IPS DF 6.9 (cell line): ENCODE data around the gene POU3F3.

ENCODE experiments used
- DNase-seq: peaks from one replicate; pipeline ENCODE4 v3.0.0-alpha.2; 2013; ENCODE audit warnings: low read depth, low spot score
- H3K27ac ChIP-seq: one replicate; pipeline ENCODE4 v1.5.1; 2013; ENCODE audit warnings: low read length, control low read depth
- H3K27me3 ChIP-seq: 2 replicates; pipeline ENCODE4 v1.6.1; 2013; ENCODE audit warnings: mild to moderate bottlenecking, low read length; ENCODE audit not compliant: control insufficient read depth, insufficient read depth
- H3K36me3 ChIP-seq: 2 replicates; pipeline ENCODE4 v1.6.1; 2013; ENCODE audit warnings: low read length; ENCODE audit not compliant: control insufficient read depth, insufficient read depth
- H3K4me1 ChIP-seq: 2 replicates; pipeline ENCODE4 v1.6.1; 2013; ENCODE audit warnings: low read length; ENCODE audit not compliant: control insufficient read depth, insufficient read depth
- H3K4me3 ChIP-seq: 2 replicates; pipeline ENCODE4 v1.5.1; 2013; ENCODE audit warnings: mild to moderate bottlenecking, low read length
- H3K9me3 ChIP-seq: 2 replicates; pipeline ENCODE4 v1.6.1; 2013; ENCODE audit warnings: low read length, inconsistent platforms; ENCODE audit not compliant: control insufficient read depth, insufficient read depth
- WGBS: extraction: QIAGEN DNeasy Blood & Tissue Kit; methylation state at CpG from one replicate; pipeline ENCODE4 v1.1.7; 2013; ENCODE audit warnings: mixed read lengths, missing lambda C conversion rate; ENCODE audit not compliant: insufficient read length, insufficient coverage; 5-methylcytosine and 5-hydroxymethylcytosine counted together

Gene POU3F3

GRCh38 chr2:104861351-104862057 is 7.6 kb downstream of the POU3F3 start:
- Histone ChIP-seq H3K27me3 (peaks cover 74% of the 10 kb centered on the region), H3K4me3 (peak overlapping the region; percentile 89; the same call in 1 of the 2 replicates), H3K27ac (no peak overlapping the region), H3K9me3 (no peaks in the 10 kb centered on the region), H3K4me1 (peaks cover 3% of the 10 kb centered on the region), H3K36me3 (no peaks in the 10 kb centered on the region)
- no CpG with 5 or more reads among the region's 11 CpGs for WGBS
- no peak for DNase-seq

GRCh38 chr2:104862058-104862941 is 8.4 kb downstream of the POU3F3 start:
- Histone ChIP-seq H3K27me3 (peaks cover 76% of the 10 kb centered on the region), H3K4me3 (peak overlapping the region; percentile 89; the same call in 1 of the 2 replicates), H3K4me1 (peaks cover 9% of the 10 kb centered on the region), H3K36me3 (no peaks in the 10 kb centered on the region), H3K9me3 (no peaks in the 10 kb centered on the region), H3K27ac (no peak overlapping the region)
- no CpG with 5 or more reads among the region's 60 CpGs for WGBS
- DNase-seq, result no peak

DNA sequence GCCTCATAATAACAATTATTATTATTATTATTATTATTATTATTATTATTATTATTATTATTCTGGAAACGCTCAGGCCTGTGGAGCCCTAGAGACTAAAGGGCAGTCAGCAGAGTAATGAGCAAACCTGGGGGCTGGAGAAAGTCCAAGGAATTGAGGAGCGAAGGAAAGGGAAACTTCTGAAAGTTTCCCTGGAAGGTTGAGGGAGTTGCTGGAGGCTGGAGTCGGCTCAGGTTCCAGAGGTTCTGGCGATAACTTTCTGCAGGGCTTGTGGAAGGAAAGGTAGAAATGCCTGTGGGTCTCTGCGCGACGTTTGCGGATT is 9.2 kb downstream of the POU3F3 start:
- Histone ChIP-seq H3K27me3 (peaks cover 76% of the 10 kb centered on the region), H3K36me3 (no peaks in the 10 kb centered on the region), H3K9me3 (no peaks in the 10 kb centered on the region), H3K27ac (no peak overlapping the region), H3K4me3 (no peak overlapping the region), H3K4me1 (peaks cover 10% of the 10 kb centered on the region)
- no peak for DNase-seq
- no CpG with 5 or more reads among the region's 8 CpGs for WGBS

DNA sequence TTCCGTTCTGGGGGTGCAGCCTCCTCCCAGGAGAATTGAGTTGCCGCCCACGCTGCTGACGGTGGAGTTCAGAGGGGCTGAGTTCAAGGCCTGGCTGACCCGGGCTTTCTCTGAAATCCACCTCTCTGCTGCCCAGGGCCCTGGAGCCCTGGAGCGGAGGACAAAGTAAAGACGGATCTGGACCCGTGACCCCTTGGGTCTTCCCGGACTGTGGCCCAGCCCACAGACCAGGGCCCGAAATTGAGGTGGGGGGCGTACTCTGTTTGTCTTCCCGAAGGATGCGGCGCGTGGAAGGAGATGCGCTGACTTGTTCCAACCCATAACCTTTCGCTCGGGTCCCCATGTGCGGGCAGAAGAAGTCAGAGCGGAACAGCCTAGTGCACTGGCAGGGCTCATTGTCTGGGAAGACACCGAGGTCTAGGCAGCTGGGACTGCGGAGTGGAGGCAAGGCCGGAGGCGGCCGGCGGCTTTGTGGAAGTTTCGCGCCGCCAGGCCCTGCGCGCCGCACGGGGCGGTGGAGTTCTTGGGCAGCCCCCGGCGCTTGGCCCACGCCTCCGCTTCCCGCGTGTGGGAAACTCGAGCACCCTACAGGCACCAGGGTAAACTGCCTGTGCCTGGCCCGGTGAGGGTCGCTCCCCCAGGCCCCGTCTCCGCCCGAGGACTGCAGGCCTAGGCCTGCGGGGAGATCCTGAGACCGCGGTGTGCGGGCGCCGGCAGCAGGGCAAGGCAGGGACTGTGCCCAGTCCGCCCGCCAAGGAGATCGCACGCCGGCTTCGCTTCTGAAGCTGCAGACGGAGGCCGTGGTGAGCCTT is 9.8 kb downstream of the POU3F3 start:
- no peak for DNase-seq
- no peaks in the 10 kb centered on the region for H3K36me3 ChIP-seq
- H3K27me3 ChIP-seq, result peaks cover 80% of the 10 kb centered on the region
- H3K9me3 ChIP-seq, result no peaks in the 10 kb centered on the region
- H3K4me1 ChIP-seq, result peaks cover 10% of the 10 kb centered on the region
- H3K27ac ChIP-seq, result no peak overlapping the region
- no peak overlapping the region for H3K4me3 ChIP-seq
- no CpG with 5 or more reads among the region's 60 CpGs for WGBS

- DNase-seq, result no peak
- H3K4me1 ChIP-seq, result peaks cover 10% of the 10 kb centered on the region
- H3K4me3 ChIP-seq, result no peak overlapping the region
- no peaks in the 10 kb centered on the region for H3K9me3 ChIP-seq
- no peaks in the 10 kb centered on the region for H3K36me3 ChIP-seq
- peaks cover 82% of the 10 kb centered on the region for H3K27me3 ChIP-seq
- no peak overlapping the region for H3K27ac ChIP-seq
- no CpG with 5 or more reads among the region's 14 CpGs for WGBS
Measured at GRCh38 chr2:104864280-104865095, 10.6 kb downstream of the POU3F3 start.

DNA sequence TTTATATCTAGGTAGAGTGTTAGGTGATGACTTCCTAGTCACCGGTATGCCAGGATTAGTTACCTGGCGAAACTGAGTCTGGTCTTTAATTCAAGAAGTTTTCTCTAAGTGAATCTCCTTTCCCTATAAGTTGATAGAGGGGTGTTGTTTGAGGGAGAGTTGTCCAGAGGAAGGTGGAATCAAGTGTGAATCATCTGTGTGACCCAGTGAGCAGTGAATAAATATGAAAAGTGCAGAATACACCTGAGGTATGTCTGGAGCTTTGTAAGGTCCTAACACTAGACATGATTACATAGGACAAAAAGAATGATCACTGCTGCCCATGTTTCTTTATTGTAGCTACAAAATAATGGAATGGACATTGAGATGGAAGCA is 11.2 kb downstream of the POU3F3 start:
- H3K27me3 ChIP-seq, result peaks cover 84% of the 10 kb centered on the region

GRCh38 chr2:104866122-104866864 is 12.4 kb downstream of the POU3F3 start:
- no peak overlapping the region for H3K4me3 ChIP-seq
- WGBS, result no CpG with 5 or more reads among the region's 11 CpGs
- H3K9me3 ChIP-seq, result no peaks in the 10 kb centered on the region
- H3K27ac ChIP-seq, result no peak overlapping the region
- no peaks in the 10 kb centered on the region for H3K36me3 ChIP-seq
- H3K4me1 ChIP-seq, result peaks cover 10% of the 10 kb centered on the region
- DNase-seq, result no peak
- H3K27me3 ChIP-seq, result peaks cover 89% of the 10 kb centered on the region

More for the DNA sequence above, 11.2 kb downstream of the POU3F3 start:
- H3K4me3 ChIP-seq, result no peak overlapping the region
- no CpG with 5 or more reads among the region's 2 CpGs for WGBS
- no peak overlapping the region for H3K27ac ChIP-seq
- DNase-seq, result no peak
- H3K4me1 ChIP-seq, result peaks cover 10% of the 10 kb centered on the region
- H3K9me3 ChIP-seq, result no peaks in the 10 kb centered on the region
- H3K36me3 ChIP-seq, result no peaks in the 10 kb centered on the region

GRCh38 chr2:104866883-104867812 is 13.2 kb downstream of the POU3F3 start:
- WGBS, result no CpG with 5 or more reads among the region's 51 CpGs
- no peaks in the 10 kb centered on the region for H3K9me3 ChIP-seq
- peaks cover 11% of the 10 kb centered on the region for H3K4me1 ChIP-seq
- no peak for DNase-seq
- no peak overlapping the region for H3K27ac ChIP-seq
- peaks cover 89% of the 10 kb centered on the region for H3K27me3 ChIP-seq
- no peak overlapping the region for H3K4me3 ChIP-seq
- H3K36me3 ChIP-seq, result no peaks in the 10 kb centered on the region
